ENCODE data around the gene GAMT.

- TF ChIP-seq CTCF (IDR thresholded peaks at IDR 0.05) (no peak), ZFX (IDR thresholded peaks at IDR 0.05; ENCODE audit: borderline replicate concordance) (no peak)
Measured at GRCh38 chr19:1394252-1395193, 6.8 kb downstream of the GAMT start.

Data from 22Rv1 (cell line).